MM.1S (cell line): ENCODE data around the gene FAM110D.

Experiments used
- EZH2 ChIP-seq: fragments of 300-600 bp; sonication (generic); optimal IDR thresholded peaks from 2 replicates; pipeline ENCODE3; 2017; ENCODE audit warnings: low read depth, mild to moderate bottlenecking, antibody characterized with exemption, low read length, mixed read lengths
- EZH2phosphoT487 ChIP-seq: fragments of 300-600 bp; sonication (generic); IDR thresholded peaks from 2 replicates; pipeline ENCODE4 v1.6.1; 2018; ENCODE audit warnings: antibody characterized with exemption, low read length
- TF ChIP-seq, protein P1 (sequence below): fragments of 300-600 bp; sonication (generic); IDR thresholded peaks from 2 replicates; pipeline ENCODE4 v1.5.1; 2016; ENCODE audit warnings: antibody characterized with exemption, low read length, mixed read lengths

DNA sequence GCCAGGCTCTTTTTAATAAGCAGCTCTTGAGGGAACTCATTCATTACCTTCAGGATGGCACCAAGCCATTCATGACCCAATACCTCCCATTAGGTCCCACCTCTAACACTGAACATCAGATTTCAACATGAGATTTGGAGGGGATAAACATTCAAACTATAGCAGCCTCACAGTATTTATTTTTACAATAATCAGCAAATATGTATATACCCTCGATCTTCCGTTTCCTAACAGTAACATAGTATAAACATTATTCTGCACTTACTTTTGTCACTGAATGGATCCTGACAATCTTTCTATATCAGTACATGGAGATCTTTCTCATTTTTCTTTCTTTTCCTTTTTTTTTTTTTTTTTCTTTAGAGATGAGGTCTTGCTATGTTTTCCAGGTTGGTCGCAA, 36.9 kb downstream of the FAM110D start:
- TF ChIP-seq EZH2, result no peak
- TF ChIP-seq, protein P1, sequence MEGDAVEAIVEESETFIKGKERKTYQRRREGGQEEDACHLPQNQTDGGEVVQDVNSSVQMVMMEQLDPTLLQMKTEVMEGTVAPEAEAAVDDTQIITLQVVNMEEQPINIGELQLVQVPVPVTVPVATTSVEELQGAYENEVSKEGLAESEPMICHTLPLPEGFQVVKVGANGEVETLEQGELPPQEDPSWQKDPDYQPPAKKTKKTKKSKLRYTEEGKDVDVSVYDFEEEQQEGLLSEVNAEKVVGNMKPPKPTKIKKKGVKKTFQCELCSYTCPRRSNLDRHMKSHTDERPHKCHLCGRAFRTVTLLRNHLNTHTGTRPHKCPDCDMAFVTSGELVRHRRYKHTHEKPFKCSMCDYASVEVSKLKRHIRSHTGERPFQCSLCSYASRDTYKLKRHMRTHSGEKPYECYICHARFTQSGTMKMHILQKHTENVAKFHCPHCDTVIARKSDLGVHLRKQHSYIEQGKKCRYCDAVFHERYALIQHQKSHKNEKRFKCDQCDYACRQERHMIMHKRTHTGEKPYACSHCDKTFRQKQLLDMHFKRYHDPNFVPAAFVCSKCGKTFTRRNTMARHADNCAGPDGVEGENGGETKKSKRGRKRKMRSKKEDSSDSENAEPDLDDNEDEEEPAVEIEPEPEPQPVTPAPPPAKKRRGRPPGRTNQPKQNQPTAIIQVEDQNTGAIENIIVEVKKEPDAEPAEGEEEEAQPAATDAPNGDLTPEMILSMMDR, result no peak
- TF ChIP-seq EZH2phosphoT487, result no peak
